ENCODE measurements around the gene CEP43. TPM values are rescaled to one million over a fixed set of nuclear protein-coding genes. Genes with fewer than 3 reads are reported as not detected.

Gene CEP43
- polyA plus RNA-seq, 3 donors = 3.8 to 7.1 (median 6.4) TPM

DNA sequence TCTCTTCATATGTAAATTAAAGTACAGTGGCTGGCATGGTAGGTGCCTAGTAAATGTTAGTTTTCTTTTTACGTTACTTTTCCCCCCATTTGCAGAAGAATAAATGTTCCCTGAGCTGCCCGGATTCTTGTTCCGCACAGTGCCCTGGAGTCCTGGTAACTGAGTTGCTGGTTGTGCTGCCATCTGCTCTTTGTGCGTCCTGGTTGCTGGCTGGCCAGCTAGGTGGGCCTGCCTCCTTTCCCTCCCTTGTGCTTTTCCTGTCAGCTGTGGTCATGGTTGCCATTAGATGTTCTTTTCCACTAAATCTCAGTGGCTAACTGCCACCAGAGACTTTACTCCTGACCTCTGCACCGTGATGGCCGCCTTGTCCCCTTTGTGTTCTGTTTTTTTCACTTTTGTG lies 28.6 kb downstream of the CEP43 start:
- H4K20me1 ChIP-seq (ENCODE audit: insufficient read depth, low read length) = no peaks in the 10 kb centered on the region
- no peak for DNase-seq
- H3K27ac Mint-ChIP-seq = peak overlapping the region in 3 of 7 donors; percentile 8 to 25 (median 18)
- no peak overlapping the region for H3K9ac ChIP-seq (ENCODE audit: insufficient read depth, low read length, poor library complexity, severe bottlenecking)
- H3K4me3 ChIP-seq (replicated peaks in 1 of 3; ENCODE audit: low read depth in 2 of 3, low read length in 3 of 3) = no peak overlapping the region
- H3K36me3 ChIP-seq (replicated peaks in 1 of 2; ENCODE audit: control insufficient read depth in 1 of 2, insufficient read depth in 2 of 2, low read length in 2 of 2) = peaks cover 53 to 95% of the 10 kb centered on the region in 2 donors
- 91% methylated on average over 6 of the region's 6 CpGs for WGBS (ENCODE audit: insufficient coverage)
- intact Hi-C loops (cut with micrococcal nuclease) = no loop called here
- H2AFZ ChIP-seq (ENCODE audit: insufficient read depth, low read depth, low read length, poor library complexity, severe bottlenecking) = no peak overlapping the region
- H3K79me2 ChIP-seq (ENCODE audit: insufficient read depth, low read length) = no peaks in the 10 kb centered on the region
- TF ChIP-seq, protein P1, sequence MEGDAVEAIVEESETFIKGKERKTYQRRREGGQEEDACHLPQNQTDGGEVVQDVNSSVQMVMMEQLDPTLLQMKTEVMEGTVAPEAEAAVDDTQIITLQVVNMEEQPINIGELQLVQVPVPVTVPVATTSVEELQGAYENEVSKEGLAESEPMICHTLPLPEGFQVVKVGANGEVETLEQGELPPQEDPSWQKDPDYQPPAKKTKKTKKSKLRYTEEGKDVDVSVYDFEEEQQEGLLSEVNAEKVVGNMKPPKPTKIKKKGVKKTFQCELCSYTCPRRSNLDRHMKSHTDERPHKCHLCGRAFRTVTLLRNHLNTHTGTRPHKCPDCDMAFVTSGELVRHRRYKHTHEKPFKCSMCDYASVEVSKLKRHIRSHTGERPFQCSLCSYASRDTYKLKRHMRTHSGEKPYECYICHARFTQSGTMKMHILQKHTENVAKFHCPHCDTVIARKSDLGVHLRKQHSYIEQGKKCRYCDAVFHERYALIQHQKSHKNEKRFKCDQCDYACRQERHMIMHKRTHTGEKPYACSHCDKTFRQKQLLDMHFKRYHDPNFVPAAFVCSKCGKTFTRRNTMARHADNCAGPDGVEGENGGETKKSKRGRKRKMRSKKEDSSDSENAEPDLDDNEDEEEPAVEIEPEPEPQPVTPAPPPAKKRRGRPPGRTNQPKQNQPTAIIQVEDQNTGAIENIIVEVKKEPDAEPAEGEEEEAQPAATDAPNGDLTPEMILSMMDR (IDR thresholded peaks at IDR 0.05) = no peak
- H3K27ac ChIP-seq (ENCODE audit: low read depth in 1 of 2, low read length in 2 of 2) = no peak overlapping the region
- H3K4me1 ChIP-seq (ENCODE audit: control insufficient read depth in 1 of 2, insufficient read depth in 2 of 2, low read length in 2 of 2) = no peaks in the 10 kb centered on the region
- H3K4me2 ChIP-seq (replicated peaks; ENCODE audit: extremely low read depth, low read length, poor library complexity, severe bottlenecking) = no peak overlapping the region
- H3K4me3 Mint-ChIP-seq = no peak overlapping the region
- H3K4me1 Mint-ChIP-seq = no peaks in the 10 kb centered on the region
- H3K27me3 Mint-ChIP-seq (ENCODE audit: low read depth in 3 of 3) = no peaks in the 10 kb centered on the region
- no peaks in the 10 kb centered on the region for H3K27me3 ChIP-seq (ENCODE audit: control insufficient read depth in 2 of 2, insufficient read depth in 2 of 2, low read length in 2 of 2)
- no peaks in the 10 kb centered on the region for H3K9me3 ChIP-seq (replicated peaks in 1 of 2; ENCODE audit: control insufficient read depth in 1 of 2, insufficient read depth in 1 of 2, low read length in 2 of 2)
- peaks cover 52 to 58% of the 10 kb centered on the region in 2 donors for H3K36me3 Mint-ChIP-seq
- H3K9me3 Mint-ChIP-seq = no peaks in the 10 kb centered on the region

DNA sequence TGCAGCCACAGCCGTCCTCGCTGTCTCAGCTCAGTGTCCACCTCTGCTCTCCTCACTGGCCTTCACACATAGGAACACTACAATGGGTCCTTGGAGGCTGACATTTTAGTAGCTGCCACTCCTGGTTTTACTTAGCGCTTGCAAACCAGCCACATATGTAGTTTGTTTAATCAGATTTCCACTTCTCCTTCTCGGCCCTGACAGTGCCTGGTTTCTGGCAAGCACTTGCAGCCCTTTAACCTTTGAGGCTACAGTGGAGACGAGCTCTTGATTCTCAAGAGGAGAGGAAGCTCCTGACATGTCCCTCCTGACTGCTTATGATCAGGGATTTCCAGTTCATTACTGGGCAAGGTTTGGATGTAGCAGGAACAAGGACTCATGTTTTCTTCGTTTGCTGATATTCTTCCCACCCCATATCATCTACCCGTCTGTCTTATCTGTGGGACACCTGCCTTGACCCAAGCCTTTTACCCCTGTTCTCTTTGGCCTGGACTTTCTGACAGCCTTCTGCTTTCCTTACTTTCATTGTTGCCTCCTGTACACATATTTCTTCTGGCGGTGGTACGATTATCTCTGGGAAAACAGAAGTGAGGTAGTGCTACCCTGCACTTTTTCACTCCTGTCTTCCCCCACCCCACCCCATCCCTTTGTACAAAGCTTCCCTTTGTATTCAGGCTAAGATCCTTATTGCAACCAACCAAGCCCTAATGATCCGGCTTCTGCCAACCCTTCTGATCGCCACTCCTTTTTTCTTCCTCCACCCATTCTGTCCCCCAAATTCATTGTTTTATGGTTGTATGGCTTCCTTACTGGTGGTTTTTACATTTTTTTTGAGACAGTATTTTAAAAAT lies 31.2 kb downstream of the CEP43 start:
- Histone ChIP-seq H3K4me1 (ENCODE audit: control insufficient read depth in 1 of 2, insufficient read depth in 2 of 2, low read length in 2 of 2) (no peaks in the 10 kb centered on the region), H3K9me3 (replicated peaks in 1 of 2; ENCODE audit: control insufficient read depth in 1 of 2, insufficient read depth in 1 of 2, low read length in 2 of 2) (no peaks in the 10 kb centered on the region), H3K4me3 (replicated peaks in 1 of 3; ENCODE audit: low read depth in 2 of 3, low read length in 3 of 3) (no peak overlapping the region), H2AFZ (ENCODE audit: insufficient read depth, low read depth, low read length, poor library complexity, severe bottlenecking) (no peak overlapping the region), H3K9ac (ENCODE audit: insufficient read depth, low read length, poor library complexity, severe bottlenecking) (no peak overlapping the region), H3K27ac (ENCODE audit: low read depth in 1 of 2, low read length in 2 of 2) (peak overlapping the region in 1 of 2 donors; percentile 10), H3K27me3 (ENCODE audit: control insufficient read depth in 2 of 2, insufficient read depth in 2 of 2, low read length in 2 of 2) (no peaks in the 10 kb centered on the region), H3K79me2 (ENCODE audit: insufficient read depth, low read length) (no peaks in the 10 kb centered on the region), H3K36me3 (replicated peaks in 1 of 2; ENCODE audit: control insufficient read depth in 1 of 2, insufficient read depth in 2 of 2, low read length in 2 of 2) (peaks cover 56 to 90% of the 10 kb centered on the region in 2 donors), H4K20me1 (ENCODE audit: insufficient read depth, low read length) (no peaks in the 10 kb centered on the region), H3K4me2 (replicated peaks; ENCODE audit: extremely low read depth, low read length, poor library complexity, severe bottlenecking) (no peak overlapping the region)
- Mint-ChIP-seq H3K36me3 (peaks cover 65 to 73% of the 10 kb centered on the region in 2 donors), H3K27ac (peak overlapping the region in 5 of 7 donors; percentile 35 to 43 (median 41)), H3K4me3 (no peak overlapping the region), H3K4me1 (no peaks in the 10 kb centered on the region), H3K9me3 (no peaks in the 10 kb centered on the region), H3K27me3 (ENCODE audit: low read depth in 3 of 3) (no peaks in the 10 kb centered on the region)
- TF ChIP-seq, protein P1 (IDR thresholded peaks at IDR 0.05) = no peak
- no peak for DNase-seq
- intact Hi-C loops (cut with micrococcal nuclease) = no loop called here
- 80% methylated on average over 7 of the region's 11 CpGs for whole genome bisulfite sequencing (ENCODE audit: insufficient coverage)
